ENCODE measurements around the gene SEPTIN10.

- TF ChIP-seq CTCF (IDR thresholded peaks at IDR 0.05) (no peak), EP300 (IDR thresholded peaks at IDR 0.05) (no peak)
Observed at GRCh38 chr2:109537565-109538222, 76.1 kb downstream of the SEPTIN10 start.

Data from ovary (tissue), 3 donors.